GM19025 (cell line): ENCODE results near the gene PHF14.
A peak's percentile ranks its signal among the peaks of the same experiment; 100 is the strongest.

Experiments
- ATAC-seq: cut with Tn5 transposase; IDR thresholded peaks from one replicate; pipeline ENCODE4 v1.9.1; 2021; ENCODE audit warnings: mild to moderate bottlenecking, low read depth, moderate library complexity; ENCODE audit not compliant: unreplicated experiment

Gene PHF14

GRCh38 chr7:11082552-11083213, 109.0 kb downstream of the PHF14 start:
- no peak for ATAC-seq

- ATAC-seq: no peak
Measured at GRCh38 chr7:11083214-11083568, 109.5 kb downstream of the PHF14 start.

GRCh38 chr7:11104578-11104977, 130.9 kb downstream of the PHF14 start:
- ATAC-seq: no peak

- ATAC-seq: no peak
Measured at GRCh38 chr7:11109659-11110058, 136.0 kb downstream of the PHF14 start.

GRCh38 chr7:11120068-11120664, 146.5 kb downstream of the PHF14 start:
- ATAC-seq: peak; percentile 72

- ATAC-seq: no peak
Measured at GRCh38 chr7:11120675-11121220, 147.1 kb downstream of the PHF14 start.

- no peak for ATAC-seq
Measured at GRCh38 chr7:11124856-11125559, 151.3 kb downstream of the PHF14 start.

GRCh38 chr7:11127114-11127785, 153.6 kb downstream of the PHF14 start:
- no peak for ATAC-seq

GRCh38 chr7:11127988-11128387, 154.3 kb downstream of the PHF14 start:
- ATAC-seq: no peak

- ATAC-seq: no peak
Measured at GRCh38 chr7:11128498-11128897, 154.8 kb downstream of the PHF14 start.

GRCh38 chr7:11130012-11130411, 156.3 kb downstream of the PHF14 start:
- ATAC-seq: no peak

GRCh38 chr7:11130601-11131000, 156.9 kb downstream of the PHF14 start:
- ATAC-seq: no peak

GRCh38 chr7:11133436-11133959, 159.8 kb downstream of the PHF14 start:
- no peak for ATAC-seq

GRCh38 chr7:11135573-11135972, 161.9 kb downstream of the PHF14 start:
- no peak for ATAC-seq

GRCh38 chr7:11141541-11141940, 167.9 kb downstream of the PHF14 start:
- ATAC-seq: no peak

- ATAC-seq: no peak
Measured at GRCh38 chr7:11153694-11154093, 180.0 kb downstream of the PHF14 start.

GRCh38 chr7:11155883-11156282, 182.2 kb downstream of the PHF14 start:
- ATAC-seq: no peak

- ATAC-seq: no peak
Measured at GRCh38 chr7:11161499-11161898, 187.8 kb downstream of the PHF14 start.

GRCh38 chr7:11163220-11163619, 189.5 kb downstream of the PHF14 start:
- no peak for ATAC-seq

- ATAC-seq: no peak
Measured at GRCh38 chr7:11166051-11166450, 192.4 kb downstream of the PHF14 start.

GRCh38 chr7:11168650-11169170, 195.0 kb downstream of the PHF14 start:
- ATAC-seq: no peak
